WTC11 (cell line): ENCODE results near the gene SAPCD2.

Experiments
- CREB1 ChIP-seq: sonication (generic); formaldehyde crosslinking; IDR thresholded peaks from 2 replicates; pipeline ENCODE4 v1.8.0; 2023; ENCODE audit warnings: mild to moderate bottlenecking, missing genetic modification reagents
- CREM ChIP-seq: sonication (generic); formaldehyde crosslinking; IDR thresholded peaks from 2 replicates; pipeline ENCODE4 v1.8.1; 2022; ENCODE audit warnings: mild to moderate bottlenecking, missing genetic modification reagents, moderate library complexity
- CTCF ChIP-seq: fragments of 200-600 bp; IDR thresholded peaks from 2 replicates; pipeline ENCODE4 v1.8.0; 2022; ENCODE audit warnings: antibody characterized with exemption
- E2F5 ChIP-seq: sonication (generic); formaldehyde crosslinking; IDR thresholded peaks from 2 replicates; pipeline ENCODE4 v1.8.1; 2022; ENCODE audit warnings: mild to moderate bottlenecking, moderate library complexity, missing genetic modification reagents
- ELF4 ChIP-seq: sonication (generic); formaldehyde crosslinking; IDR thresholded peaks from 2 replicates; pipeline ENCODE4 v1.8.1; 2022; ENCODE audit warnings: low read depth, mild to moderate bottlenecking, moderate library complexity, missing genetic modification reagents
- ETV6 ChIP-seq: sonication (generic); formaldehyde crosslinking; IDR thresholded peaks from 2 replicates; pipeline ENCODE4 v1.8.1; 2022; ENCODE audit warnings: mild to moderate bottlenecking, missing genetic modification reagents
- NFYB ChIP-seq: sonication (generic); formaldehyde crosslinking; conservative IDR thresholded peaks from 2 replicates; pipeline ENCODE4 v1.8.0; 2022; ENCODE audit warnings: low read depth, missing genetic modification reagents
- NR3C1 ChIP-seq: sonication (generic); formaldehyde crosslinking; conservative IDR thresholded peaks from 2 replicates; pipeline ENCODE4 v1.8.1; 2023; ENCODE audit warnings: low read depth, mild to moderate bottlenecking, missing genetic modification reagents
- SP1 ChIP-seq: sonication (generic); formaldehyde crosslinking; conservative IDR thresholded peaks from 2 replicates; pipeline ENCODE4 v1.8.1; 2022; ENCODE audit warnings: missing genetic modification reagents
- TEAD4 ChIP-seq: sonication (generic); formaldehyde crosslinking; IDR thresholded peaks from 2 replicates; pipeline ENCODE4 v1.8.0; 2022; ENCODE audit warnings: mild to moderate bottlenecking, missing genetic modification reagents
- USF1 ChIP-seq: sonication (generic); formaldehyde crosslinking; IDR thresholded peaks from 2 replicates; pipeline ENCODE4 v1.8.0; 2022; ENCODE audit warnings: mild to moderate bottlenecking, missing genetic modification reagents
- ZMAT4 ChIP-seq: fragments of 250-450 bp; sonication (Bioruptor Pico); IDR thresholded peaks from 2 replicates; pipeline ENCODE4 v1.9.0; 2021; ENCODE audit warnings: mild to moderate bottlenecking
- ZNF121 ChIP-seq: sonication (generic); formaldehyde crosslinking; IDR thresholded peaks from 2 replicates; pipeline ENCODE4 v1.8.0; 2023; ENCODE audit warnings: missing genetic modification reagents
- ZNF219 ChIP-seq: sonication (generic); formaldehyde crosslinking; IDR thresholded peaks from 2 replicates; pipeline ENCODE4 v1.8.0; 2023; ENCODE audit warnings: missing genetic modification reagents, mild to moderate bottlenecking, borderline replicate concordance

- TF ChIP-seq CTCF (no peak), USF1 (CRISPR knock-in tag) (no peak), TEAD4 (CRISPR knock-in tag) (no peak), SP1 (CRISPR knock-in tag) (no peak), ETV6 (CRISPR knock-in tag) (no peak), ZNF219 (CRISPR knock-in tag) (no peak), ELF4 (CRISPR knock-in tag) (no peak), ZMAT4 (CRISPR knock-in tag) (no peak), CREB1 (no peak), CREM (CRISPR knock-in tag) (no peak), E2F5 (CRISPR knock-in tag) (no peak), ZNF121 (CRISPR knock-in tag) (no peak), NFYB (CRISPR knock-in tag) (no peak), NR3C1 (CRISPR knock-in tag) (no peak)
Measured at GRCh38 chr9:137083394-137084004, 13.1 kb upstream of the SAPCD2 start.
